Mucosa of stomach (tissue), 1 donor: ENCODE results near the gene PLXNA4.

Experiments used
- H3K27me3 ChIP-seq: one replicate; pipeline ENCODE4 v1.7.0; 2013; ENCODE audit warnings: mild to moderate bottlenecking, low read length; ENCODE audit not compliant: control insufficient read depth, insufficient read depth
- H3K36me3 ChIP-seq: one replicate; pipeline ENCODE4 v1.7.0; 2013; ENCODE audit warnings: low read length; ENCODE audit not compliant: control insufficient read depth, insufficient read depth
- H3K4me1 ChIP-seq: one replicate; pipeline ENCODE4 v1.7.0; 2013; ENCODE audit warnings: mild to moderate bottlenecking, low read length; ENCODE audit not compliant: control insufficient read depth, insufficient read depth
- H3K4me3 ChIP-seq: one replicate; pipeline ENCODE4 v1.7.0; 2013; ENCODE audit warnings: low read length
- H3K9ac ChIP-seq: one replicate; pipeline ENCODE4 v1.7.0; 2013; ENCODE audit warnings: mild to moderate bottlenecking, low read length, moderate library complexity
- H3K9me3 ChIP-seq: one replicate; pipeline ENCODE4 v1.7.0; 2013; ENCODE audit warnings: mild to moderate bottlenecking, low read length, moderate library complexity; ENCODE audit not compliant: control insufficient read depth
- donor health status: Pancreatic carcinoma.

PLXNA4 gene

DNA sequence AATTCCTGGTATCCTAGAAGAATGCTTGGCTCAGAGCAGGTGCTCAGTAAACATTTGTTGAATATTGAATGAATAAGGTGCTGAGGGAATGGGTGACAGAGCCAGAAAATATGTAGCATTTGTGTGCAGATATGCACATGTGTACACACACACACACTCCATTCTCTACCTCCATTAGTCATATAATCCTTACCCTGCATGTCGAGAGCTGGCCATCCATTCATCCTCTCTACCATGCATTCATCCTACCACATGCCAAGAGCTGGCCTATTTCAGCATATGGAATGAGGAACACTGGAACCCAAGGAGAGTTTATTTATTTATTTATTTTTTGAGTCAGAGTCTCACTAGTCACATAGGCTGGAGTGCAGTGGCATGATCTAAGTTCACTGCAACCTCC, 284.8 kb downstream of the PLXNA4 start:
- H3K4me1 ChIP-seq: no peaks in the 10 kb centered on the region
- no peak overlapping the region for H3K4me3 ChIP-seq
- H3K9me3 ChIP-seq: no peaks in the 10 kb centered on the region
- no peak overlapping the region for H3K9ac ChIP-seq
- H3K36me3 ChIP-seq: no peaks in the 10 kb centered on the region
- no peaks in the 10 kb centered on the region for H3K27me3 ChIP-seq

DNA sequence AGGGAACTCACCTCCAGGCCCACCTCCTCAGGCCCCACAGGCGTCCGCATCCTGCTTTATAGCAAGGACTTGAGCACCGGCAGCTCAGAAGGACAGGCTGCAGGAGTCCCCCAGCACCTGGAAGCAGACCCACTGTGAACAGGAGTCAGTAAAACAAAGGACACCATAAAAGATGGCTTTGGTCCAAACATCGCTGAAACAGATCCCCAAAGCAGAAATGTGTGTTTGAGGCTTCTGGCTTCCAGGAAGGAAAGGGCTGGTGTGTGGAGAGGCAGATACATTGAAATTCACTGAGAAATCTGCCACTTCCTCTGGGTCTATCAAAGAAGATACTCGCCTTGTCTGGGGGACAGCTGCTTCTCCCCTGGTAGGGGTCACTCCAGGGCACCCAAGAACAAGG, 286.2 kb downstream of the PLXNA4 start:
- no peaks in the 10 kb centered on the region for H3K4me1 ChIP-seq
- no peaks in the 10 kb centered on the region for H3K27me3 ChIP-seq
- H3K4me3 ChIP-seq: no peak overlapping the region
- no peak overlapping the region for H3K9ac ChIP-seq
- no peaks in the 10 kb centered on the region for H3K36me3 ChIP-seq
- H3K9me3 ChIP-seq: no peaks in the 10 kb centered on the region

DNA sequence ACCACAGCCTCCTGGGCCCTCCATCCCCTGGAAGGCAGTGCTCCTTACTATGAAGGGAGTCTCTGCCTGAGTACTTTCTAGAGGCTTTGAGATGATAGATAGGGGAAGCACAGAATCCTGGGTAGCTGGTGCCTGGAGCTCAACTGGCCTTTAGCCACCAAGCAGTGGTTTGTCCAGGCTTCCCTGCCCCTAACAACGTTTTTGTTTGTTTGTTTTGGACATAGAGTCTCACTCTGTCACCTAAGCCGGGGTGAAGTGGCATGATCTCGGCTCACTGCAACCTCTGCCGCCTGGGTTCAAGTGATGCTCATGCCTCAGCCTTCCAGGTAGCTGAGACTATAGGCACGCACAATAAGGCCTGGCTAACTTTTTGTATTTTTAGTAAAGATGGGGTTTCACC, 289.4 kb downstream of the PLXNA4 start:
- Histone ChIP-seq H3K9ac (no peak overlapping the region), H3K9me3 (no peaks in the 10 kb centered on the region), H3K36me3 (no peaks in the 10 kb centered on the region), H3K4me1 (no peaks in the 10 kb centered on the region), H3K27me3 (no peaks in the 10 kb centered on the region), H3K4me3 (no peak overlapping the region)

DNA sequence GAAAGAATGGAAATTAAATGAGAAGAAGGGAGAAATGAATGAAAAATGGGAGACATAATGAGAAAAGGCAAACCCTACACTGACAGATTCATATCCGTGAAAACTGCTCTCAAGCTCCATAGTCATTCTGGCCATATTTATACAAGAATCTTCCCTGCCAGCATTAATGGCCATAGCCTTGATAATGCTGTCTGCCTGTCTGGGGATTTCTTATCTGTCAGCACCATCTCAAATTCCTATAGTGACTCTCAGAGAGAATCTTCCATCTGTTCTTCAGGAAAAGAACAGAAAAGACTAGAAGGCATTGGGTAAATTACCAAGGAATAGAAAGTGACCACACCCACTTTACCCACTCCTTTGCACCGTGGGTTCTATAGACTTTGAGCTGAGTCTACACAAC, 295.9 kb downstream of the PLXNA4 start:
- H3K36me3 ChIP-seq: no peaks in the 10 kb centered on the region
- no peaks in the 10 kb centered on the region for H3K9me3 ChIP-seq
- H3K4me1 ChIP-seq: no peaks in the 10 kb centered on the region
- no peak overlapping the region for H3K4me3 ChIP-seq
- H3K27me3 ChIP-seq: no peaks in the 10 kb centered on the region
- H3K9ac ChIP-seq: no peak overlapping the region

DNA sequence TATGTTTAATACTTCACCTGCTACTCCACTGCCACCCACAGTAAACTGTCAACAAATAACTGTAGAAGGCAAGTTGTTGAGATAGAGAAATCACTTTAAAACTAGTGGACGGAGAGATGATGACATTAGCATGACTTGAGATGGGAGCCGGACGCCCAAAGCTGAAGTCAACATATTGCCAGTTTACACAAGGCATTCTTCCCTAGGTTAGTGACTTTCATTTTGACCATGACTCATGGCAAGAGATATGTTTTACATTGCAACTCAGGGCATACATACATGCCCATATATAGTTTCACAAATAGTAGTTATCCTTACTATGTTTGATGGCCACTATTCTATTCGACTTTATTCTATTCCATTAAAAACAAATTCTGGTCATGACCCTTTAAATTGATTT, 296.6 kb downstream of the PLXNA4 start:
- Histone ChIP-seq H3K9me3 (no peaks in the 10 kb centered on the region), H3K27me3 (no peaks in the 10 kb centered on the region), H3K9ac (no peak overlapping the region)

DNA sequence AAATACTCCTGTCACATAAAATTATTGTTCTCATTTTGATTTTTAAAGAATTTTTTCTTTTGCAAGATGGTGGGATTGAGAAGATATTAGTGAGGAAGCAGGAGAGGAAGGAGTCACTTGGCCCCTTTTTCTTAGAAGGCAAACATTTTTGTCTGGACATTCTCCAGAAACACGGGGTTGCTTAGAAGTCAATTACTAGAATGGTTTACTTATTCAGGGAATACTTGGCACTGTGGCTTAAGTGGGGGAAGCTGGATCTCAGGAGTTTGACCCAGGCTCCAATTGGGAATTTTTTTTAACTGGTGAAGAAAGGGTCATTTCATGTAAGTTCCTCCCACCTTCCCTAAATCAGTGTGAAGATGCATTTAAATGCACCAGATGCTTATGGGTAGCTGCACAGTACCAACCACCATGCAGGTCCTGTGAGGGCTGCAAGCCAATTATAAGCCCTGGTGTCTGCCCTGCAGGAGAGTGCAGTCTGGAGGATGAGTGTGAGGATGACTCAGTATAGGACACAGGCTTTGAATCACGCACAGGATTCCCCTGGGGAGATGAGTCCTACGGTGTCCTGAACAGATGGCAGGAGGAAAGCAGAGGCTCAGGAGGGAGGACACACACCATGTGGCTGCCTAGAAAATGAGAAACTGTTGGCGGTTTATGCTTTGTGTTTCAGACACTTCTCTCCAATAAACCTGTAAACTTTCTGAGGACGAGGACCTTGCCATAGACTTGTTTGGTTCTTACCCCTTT, 299.1 kb downstream of the PLXNA4 start:
- Histone ChIP-seq H3K9ac (no peak overlapping the region), H3K4me1 (no peaks in the 10 kb centered on the region), H3K4me3 (no peak overlapping the region), H3K9me3 (no peaks in the 10 kb centered on the region), H3K36me3 (no peaks in the 10 kb centered on the region), H3K27me3 (no peaks in the 10 kb centered on the region)

More for the DNA sequence above, 296.6 kb downstream of the PLXNA4 start:
- Histone ChIP-seq H3K4me1 (no peaks in the 10 kb centered on the region), H3K4me3 (no peak overlapping the region), H3K36me3 (no peaks in the 10 kb centered on the region)

DNA sequence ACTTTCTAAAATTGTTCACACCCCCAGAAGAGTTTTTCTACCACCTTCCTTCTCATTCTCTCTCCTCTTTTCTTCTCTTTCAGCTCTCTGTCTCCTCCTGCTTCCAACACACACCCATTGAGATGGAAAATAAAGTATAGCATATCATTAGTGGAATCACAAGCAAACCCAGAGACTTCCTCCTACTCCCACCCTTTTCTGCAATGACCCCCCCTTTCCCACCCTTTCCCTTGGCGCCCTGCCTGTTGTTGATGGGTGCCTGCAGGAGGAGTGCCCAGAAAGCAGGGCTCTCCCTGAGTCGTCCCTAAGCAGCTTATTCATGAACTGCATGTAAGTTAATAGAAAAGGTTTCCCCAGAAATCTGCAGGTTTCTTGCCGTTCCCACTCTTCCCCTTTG, 300.0 kb downstream of the PLXNA4 start:
- Histone ChIP-seq H3K27me3 (no peaks in the 10 kb centered on the region), H3K4me3 (no peak overlapping the region), H3K4me1 (no peaks in the 10 kb centered on the region), H3K9ac (no peak overlapping the region), H3K9me3 (no peaks in the 10 kb centered on the region), H3K36me3 (no peaks in the 10 kb centered on the region)

DNA sequence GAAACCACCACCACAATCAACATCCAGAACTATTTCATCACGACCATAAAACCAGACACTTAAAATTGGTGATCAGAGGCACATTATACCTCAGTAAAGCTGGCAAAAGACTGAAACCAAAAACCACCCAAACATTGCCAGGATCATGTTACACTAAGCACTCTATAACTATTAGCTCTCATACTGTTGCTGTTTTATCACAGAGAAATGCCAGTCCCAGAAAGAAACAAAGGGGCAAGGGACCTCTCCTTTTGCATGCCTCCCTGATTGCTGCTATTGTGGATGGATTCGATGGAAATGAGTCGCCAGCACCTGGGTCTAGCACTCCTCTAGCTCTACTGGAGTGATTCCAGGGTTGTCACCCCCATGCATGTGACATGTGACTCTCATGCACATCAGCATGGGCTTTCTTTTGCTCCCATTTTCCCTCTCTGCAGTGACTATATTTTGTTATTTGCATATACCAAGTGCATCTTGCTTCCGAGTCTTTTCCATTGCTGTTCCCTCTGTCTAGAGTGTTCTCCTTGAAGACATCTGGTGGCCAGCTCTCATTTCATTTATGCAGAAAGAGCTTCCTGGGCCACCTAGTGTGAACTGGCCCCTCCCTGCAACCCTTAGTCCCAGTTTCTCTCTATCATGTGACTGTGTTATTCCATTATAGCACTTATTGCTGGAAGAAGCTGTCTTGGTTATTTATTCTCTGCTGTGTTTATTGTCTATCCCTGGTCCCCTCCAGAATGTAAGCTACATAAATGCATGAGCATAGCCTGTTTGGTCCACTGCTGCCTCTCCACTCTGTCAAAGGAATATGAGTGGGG, 300.6 kb downstream of the PLXNA4 start:
- no peak overlapping the region for H3K9ac ChIP-seq
- no peaks in the 10 kb centered on the region for H3K36me3 ChIP-seq
- no peaks in the 10 kb centered on the region for H3K9me3 ChIP-seq
- no peak overlapping the region for H3K4me3 ChIP-seq
- no peaks in the 10 kb centered on the region for H3K4me1 ChIP-seq
- H3K27me3 ChIP-seq: no peaks in the 10 kb centered on the region

DNA sequence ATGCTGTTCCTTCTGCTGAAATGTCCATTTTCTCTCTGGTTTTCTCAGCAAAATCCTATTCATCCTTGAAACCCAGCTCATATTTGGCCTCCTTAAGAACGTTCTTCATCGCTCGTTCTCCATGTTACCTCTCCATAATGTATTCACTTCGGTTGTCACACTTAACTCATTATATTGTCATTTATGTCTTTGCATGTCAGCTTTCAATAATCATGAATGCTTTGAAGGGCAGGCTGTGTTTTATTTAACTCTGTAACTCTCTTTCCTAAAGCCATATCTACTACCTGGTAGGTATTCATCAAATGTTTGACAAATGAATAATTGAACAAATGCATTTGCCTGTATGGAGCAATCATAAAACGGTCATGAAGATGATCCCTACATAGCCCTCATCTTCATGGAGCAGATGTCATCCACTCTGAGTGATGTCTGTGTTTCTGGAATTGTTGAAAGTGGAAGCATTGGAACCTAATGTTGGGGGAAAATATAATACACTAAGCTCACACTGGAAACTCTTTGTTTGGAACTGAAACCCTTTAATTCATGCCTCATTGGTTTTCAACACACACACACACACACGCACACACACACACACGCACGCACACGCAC, 303.4 kb downstream of the PLXNA4 start:
- no peaks in the 10 kb centered on the region for H3K9me3 ChIP-seq
- no peaks in the 10 kb centered on the region for H3K27me3 ChIP-seq
- H3K9ac ChIP-seq: no peak overlapping the region
- H3K36me3 ChIP-seq: no peaks in the 10 kb centered on the region
- H3K4me1 ChIP-seq: no peaks in the 10 kb centered on the region
- H3K4me3 ChIP-seq: no peak overlapping the region

DNA sequence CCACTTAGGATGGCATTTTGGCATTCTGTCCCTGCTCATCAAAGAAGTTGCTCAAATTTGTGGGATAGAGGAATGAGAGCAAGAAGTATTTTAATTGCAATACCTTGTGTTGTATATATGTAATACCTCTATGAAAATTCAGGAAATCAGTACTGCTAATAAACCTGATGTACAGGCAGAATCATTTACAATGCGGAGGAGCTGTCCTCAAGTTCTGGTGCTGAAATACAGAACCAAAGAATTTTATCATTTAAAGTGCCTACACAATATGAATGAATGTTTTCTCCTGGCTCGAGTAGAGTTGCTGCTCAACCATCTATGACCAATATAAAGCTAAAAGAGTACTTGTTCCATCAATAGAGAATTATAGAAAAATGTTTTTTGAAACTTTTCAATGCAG, 305.8 kb downstream of the PLXNA4 start:
- Histone ChIP-seq H3K4me1 (no peaks in the 10 kb centered on the region), H3K4me3 (no peak overlapping the region), H3K9ac (no peak overlapping the region), H3K9me3 (no peaks in the 10 kb centered on the region), H3K36me3 (no peaks in the 10 kb centered on the region), H3K27me3 (no peaks in the 10 kb centered on the region)

DNA sequence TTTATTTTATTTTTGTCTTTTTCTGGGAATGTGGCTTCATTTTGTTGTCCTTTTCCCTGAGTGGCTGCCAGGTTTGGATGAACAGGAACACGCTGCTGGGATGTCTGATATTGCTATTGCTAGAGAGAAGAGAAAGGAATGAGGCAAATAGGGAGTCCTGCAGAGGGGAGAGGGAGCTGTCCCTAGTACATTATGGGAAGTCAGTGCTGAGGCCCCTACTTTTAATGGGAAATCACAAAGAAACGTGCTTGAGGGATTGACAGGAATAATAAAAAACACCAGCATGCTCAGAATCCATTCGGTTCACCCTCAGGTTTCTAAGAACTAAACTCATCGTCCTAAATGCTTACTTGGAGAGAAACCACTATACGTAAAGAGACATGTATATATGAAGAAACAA, 306.6 kb downstream of the PLXNA4 start:
- Histone ChIP-seq H3K9ac (no peak overlapping the region), H3K4me3 (no peak overlapping the region), H3K27me3 (no peaks in the 10 kb centered on the region), H3K4me1 (no peaks in the 10 kb centered on the region), H3K36me3 (no peaks in the 10 kb centered on the region), H3K9me3 (no peaks in the 10 kb centered on the region)

DNA sequence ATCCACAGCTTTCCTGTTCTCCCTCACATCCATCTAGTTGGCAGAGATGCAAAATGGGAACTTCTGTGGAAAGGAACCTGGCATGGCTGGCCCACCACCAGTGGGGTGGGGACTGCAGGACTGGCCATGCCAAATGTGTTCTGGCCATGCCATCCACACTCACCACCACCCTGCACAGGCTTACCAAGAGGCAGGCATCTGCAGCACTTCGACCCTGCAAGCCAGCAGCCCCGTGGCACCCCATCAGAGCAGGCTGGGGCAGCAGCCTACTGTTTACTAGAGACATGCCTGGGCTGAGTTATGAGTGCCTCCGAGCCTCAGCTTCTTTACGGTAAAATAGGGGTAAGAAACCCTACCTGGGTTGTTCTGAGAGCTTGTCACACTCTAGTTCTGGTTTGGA, 313.1 kb downstream of the PLXNA4 start:
- Histone ChIP-seq H3K4me1 (no peaks in the 10 kb centered on the region), H3K9me3 (no peaks in the 10 kb centered on the region), H3K36me3 (no peaks in the 10 kb centered on the region), H3K27me3 (no peaks in the 10 kb centered on the region), H3K9ac (no peak overlapping the region), H3K4me3 (no peak overlapping the region)
